HG03558 (cell line): ENCODE data around the gene STXBP6.

Source experiments
- ATAC-seq: cut with Tn5 transposase; IDR thresholded peaks from one replicate; pipeline ENCODE4 v1.9.1; 2021; ENCODE audit warnings: moderate number of reproducible peaks; ENCODE audit not compliant: unreplicated experiment; ENCODE audit errors: extremely low read depth

The STXBP6 gene

DNA sequence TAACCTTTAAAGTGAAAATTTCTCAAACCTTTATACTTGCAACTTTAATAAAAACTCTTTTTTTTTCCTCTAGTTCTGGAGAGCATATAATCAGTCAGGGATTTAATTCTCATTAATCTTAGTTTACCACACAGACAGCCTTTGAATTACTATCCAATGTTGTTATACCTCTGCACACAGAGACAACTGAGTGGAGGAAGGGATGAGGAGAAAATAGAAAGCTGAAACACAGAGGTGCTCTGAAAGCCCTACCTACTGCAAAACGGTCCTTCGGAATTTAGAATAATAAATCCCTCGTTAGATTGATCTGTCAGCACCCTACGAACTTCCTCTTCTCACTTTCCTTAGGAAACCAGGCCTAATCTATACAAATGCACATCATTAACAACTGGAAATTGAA, 122.1 kb downstream of the STXBP6 start:
- ATAC-seq: no peak

DNA sequence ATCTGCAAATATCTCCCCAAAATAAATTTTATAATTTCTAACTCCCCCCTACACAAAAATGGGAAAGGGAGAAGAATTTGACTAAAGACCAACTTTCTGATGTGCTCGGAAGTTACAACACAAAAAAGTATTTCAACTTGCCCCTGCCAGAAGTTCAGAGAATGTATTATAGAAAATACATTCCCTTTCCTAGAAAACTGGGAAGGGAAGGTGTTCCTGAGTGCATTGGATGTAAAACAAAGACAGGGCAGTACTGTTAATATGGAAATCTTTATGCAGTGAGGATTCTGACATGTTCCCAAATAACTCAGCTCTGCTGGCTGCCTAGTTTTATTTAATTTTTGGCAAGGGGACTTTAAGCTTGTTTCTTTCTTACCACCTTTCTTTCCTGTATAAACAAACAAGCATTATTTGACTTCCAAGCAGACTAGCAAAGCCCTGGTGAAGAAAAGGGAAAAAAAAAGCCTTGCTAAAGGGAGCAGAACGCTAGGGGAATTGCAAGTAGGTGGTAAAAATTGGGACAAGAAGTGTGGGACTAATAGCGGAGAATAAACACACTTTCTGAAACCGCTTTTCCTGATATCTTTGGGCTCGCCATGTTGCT, 124.1 kb downstream of the STXBP6 start:
- ATAC-seq: no peak

DNA sequence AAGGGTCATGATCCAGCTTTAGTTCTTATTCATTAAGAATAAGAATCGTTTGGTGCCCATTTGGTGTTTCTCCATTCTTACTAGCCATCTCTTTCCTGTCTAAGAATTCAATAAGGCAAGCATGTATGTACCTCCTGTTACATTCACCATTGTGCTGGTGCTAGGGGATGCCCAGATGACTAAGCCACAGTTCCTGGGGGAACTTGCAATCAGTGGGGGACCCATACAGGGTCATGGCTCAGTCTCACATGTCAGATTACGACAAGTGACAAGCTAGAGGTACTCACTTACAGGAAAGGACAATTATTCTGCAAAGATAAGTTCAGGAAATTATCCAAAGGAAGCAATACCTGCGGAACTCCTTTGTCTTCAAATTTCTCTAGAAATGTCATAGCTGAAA, 125.4 kb downstream of the STXBP6 start:
- ATAC-seq: no peak

DNA sequence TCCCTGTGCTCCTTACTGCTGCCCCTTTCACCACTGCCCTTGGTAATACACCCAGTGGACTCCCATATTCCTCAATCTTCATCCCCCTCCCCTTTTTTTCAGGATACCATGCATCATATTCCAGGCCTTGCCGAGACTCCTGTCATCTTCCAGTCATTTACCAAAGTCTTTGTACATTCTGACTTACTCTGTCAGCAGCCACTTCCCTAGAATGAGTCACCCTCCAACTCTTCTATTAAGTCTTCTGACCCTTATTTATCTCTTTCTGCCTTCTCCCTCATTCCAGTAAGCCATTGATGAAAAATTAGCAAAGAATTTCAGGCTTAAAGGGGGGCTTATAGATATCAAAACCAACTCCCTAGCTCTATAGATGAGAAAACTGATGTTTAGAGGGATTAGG, 128.0 kb downstream of the STXBP6 start:
- ATAC-seq: no peak

DNA sequence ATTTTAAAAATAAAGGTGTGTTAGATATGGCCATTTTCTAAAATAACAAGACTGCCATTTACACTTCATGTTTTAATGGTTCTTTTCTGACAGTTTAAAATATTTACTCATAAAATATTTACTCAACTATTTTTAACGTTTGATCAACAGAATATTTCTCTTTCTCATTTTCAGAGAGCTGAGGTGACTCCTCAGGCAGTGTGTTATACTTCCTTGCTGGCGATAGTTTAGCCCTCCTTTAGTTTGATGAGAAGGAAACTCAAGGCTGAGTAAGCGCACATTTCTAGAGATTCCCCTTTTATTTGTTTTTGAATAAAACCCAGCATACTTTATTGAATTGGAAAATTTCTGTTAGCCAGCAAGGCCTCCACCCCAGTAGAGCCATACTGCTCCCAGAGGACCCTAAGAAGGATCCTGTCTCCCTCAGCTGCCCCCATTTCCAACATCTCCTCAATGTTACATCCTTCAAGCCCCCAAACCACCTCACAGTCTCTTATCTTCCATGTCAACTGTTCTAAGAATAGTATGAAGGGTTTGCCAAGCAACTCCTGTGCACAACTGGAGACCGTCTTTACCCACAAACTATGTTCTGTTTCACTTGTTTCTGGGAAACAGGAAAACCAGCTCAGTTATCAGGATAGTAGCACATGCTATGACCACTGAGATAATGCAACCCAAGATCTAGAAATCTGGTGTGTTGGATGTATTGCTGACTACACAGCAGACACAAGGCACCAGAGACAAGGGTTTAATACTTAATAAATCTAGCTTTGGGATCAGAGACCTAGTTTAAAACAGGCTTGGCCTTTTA, 129.5 kb downstream of the STXBP6 start:
- ATAC-seq: no peak

DNA sequence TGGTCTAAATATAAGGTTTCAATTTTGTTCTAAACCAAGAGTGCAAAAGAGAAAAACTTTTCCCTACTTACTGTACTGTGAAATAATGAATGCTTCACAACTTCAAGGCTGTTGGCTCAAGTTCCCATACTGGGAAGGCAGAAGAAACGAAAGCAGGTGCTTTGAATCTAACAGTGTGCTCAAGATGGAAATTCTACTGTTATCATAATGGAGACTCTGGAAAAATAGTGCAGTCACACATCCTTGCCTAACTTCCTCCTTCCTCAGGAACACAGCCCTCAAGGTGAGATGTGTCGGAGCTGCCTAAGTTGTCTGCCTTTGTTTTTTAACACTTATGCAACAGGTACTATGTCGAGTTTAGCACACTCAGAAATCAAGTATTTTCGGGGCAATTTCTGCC, 131.1 kb downstream of the STXBP6 start:
- no peak for ATAC-seq

DNA sequence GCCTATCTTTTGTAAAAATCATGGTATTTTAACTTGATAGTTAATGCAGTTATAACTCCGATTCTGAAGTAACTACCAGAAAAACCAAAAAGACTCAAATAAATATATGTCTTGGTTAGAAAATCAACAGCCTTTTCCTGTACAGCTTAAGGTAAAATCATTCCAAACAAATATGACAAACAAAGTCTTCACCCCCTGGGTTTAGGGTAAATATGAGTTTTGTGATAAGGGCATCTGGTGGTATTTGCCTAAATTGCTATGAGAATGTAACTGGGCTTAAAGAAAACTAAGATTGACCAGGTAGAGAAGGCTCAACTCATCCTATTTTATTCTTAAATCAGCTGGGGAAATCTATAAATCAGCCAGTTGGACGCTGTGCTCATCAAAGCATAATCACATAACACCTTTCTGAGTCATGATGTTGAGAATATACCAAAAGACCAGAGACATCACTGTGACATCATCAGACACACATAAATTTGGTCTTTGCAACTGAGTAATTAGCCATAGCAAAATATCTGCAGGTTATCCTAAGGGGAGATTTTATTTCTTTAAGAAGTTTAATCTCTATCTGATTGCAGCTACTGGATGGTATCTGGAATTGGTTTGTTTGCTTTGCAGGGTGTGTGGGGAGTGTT, 133.9 kb downstream of the STXBP6 start:
- no peak for ATAC-seq

DNA sequence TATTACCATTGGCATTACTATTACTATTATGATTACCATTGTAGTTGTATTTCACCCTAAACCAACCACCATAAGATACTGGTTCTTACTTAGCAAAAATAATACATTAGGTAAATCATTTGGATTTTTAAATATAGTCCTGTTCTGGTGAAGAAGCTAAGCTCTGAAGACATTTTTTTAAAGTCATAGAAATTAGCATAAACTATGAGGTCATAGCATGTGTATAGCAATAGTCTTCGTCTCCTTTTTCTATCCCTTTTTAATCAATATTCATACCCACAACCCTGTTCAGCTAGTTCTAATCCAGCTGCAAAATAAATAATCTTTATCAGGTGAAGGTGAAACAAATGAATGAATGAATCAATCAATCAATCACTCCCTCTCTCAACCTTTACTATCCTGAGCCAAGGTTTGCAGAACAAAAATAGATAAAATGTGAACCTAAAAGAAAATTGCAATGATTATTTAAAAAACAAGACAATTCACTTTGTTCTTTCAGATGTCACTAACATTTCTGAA, 134.5 kb downstream of the STXBP6 start:
- ATAC-seq: no peak

DNA sequence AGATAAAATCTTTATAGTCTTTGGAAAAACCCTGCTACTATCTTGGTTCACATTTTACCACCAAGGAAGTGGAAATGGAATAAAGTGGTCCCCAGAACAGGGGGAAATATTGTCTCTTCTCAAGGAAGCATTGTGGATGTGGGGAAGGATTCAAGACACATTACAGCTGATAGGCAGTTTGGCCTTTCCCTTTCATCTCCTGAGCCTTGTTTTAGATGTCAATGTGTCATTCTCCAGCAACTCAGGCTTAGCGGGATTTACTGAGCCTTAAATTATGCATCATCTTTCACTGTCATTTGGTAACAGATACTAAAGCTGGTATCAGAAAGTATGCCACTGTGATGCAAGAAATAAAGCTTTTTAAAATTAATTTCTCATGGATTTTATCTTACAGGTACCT, 136.2 kb downstream of the STXBP6 start:
- ATAC-seq: no peak

DNA sequence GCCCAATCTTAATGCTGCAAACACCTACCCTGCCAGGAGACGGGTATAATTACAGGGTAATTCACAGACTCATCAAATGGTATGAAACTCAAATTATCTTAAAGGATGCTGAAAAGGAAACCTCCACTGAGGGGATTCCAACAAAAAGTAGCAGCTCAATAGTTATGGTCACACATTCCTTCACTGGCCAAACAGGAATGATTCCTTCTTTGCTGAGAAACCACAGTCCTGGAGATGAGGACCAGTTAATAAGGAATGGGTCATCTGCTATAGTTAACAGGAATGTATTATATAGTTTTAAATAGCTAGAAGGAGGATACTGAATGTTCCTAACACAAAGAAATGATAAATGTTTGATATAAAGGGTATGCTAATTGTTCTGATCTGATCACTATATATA, 136.9 kb downstream of the STXBP6 start:
- no peak for ATAC-seq

DNA sequence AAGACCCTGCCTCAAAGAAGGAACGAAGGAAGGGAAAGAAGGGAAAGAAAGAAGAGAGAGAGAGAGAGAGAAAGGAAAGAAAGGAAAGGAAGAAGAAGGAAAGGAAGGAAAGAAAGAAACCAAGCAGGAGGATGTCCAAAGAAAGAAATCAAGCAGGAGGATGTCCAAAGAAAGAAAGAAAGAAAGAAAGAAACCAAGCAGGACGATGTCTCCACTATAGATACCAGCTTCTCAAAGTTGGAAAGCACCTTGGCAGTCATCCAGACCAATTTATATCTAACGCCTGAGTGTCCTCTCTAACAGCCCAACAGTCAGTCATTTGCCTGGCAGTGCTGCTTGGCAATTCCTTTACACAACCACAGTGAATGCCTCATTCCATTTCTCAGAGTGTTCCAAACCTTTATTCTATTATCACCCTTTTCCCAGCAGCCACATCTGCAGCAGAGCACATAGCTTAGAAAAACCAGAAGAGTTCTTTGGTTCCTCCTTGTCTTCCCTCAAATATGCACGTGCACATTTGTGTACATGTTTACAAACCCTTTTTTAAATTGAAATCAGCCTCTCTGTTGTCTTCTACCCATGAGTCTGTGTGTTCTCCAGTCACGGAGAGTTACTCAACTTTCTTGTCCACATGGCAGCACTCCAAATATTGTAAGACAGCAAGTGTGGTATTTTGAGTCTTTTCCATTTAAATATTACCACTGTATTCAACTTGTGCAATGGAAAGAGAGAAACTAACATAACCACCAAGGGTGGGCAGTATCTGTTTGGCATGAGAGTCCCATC, 138.4 kb downstream of the STXBP6 start:
- ATAC-seq: no peak

DNA sequence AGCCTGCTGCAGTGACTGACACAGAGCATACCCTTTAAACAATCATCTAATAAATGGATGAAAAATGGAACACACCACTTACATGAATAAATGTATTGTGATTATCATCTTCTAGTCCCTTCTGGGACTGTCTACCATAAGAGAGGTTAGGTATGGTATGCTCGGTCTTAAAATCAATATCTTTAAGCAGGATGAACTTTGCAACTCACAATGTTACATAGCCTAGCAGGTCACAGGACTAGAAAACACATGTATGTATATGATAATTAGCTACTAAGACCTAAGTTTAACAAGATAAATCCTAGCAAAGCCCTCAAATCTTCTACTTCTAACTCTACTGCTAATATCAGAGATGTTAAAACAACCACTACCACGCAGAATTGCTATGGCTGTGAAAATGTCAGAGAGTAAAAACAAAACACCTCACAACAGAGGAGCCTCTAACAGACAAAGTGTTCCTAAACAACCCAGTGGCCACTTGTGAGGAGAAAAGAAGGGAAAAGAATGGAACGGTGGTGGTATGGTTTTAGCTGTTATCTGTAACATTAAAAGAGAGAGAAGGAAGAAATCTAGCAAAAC, 139.4 kb downstream of the STXBP6 start:
- ATAC-seq: no peak

DNA sequence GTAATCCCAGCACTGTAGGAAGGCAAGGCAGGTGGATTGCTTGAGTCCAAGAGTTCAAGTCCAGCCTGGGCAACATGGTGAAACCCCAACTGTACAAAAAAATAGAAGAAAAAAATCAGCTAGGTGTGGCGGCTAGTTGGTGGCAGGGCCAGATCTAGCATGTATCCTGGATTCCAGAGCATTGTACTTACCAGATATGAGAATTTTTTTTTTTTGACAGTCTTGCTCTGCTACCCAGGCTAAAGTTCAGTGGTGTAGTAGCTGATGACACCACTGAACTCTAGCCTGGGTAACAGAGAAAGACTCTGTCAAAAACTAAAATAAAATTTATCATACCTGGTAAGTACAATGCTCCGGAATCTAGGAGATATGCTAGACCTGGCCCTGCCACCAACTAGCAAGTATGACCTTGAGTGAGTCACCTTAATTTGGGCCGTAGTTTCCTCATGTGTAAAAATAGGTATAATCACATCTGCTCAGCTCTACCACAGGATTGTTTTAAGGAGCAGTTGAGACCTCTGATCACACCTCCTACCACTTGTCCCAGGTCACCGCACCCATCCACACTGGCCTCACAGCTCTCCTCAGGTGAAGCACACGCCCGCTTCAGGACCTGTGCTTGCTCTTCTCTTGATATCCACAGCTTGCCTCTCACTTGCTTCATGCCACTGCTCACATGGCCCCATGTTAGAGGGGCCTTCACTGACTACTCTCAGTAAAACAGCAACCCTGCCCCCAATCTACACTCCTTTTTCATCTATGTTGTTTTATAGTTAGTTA, 140.2 kb downstream of the STXBP6 start:
- ATAC-seq: no peak

DNA sequence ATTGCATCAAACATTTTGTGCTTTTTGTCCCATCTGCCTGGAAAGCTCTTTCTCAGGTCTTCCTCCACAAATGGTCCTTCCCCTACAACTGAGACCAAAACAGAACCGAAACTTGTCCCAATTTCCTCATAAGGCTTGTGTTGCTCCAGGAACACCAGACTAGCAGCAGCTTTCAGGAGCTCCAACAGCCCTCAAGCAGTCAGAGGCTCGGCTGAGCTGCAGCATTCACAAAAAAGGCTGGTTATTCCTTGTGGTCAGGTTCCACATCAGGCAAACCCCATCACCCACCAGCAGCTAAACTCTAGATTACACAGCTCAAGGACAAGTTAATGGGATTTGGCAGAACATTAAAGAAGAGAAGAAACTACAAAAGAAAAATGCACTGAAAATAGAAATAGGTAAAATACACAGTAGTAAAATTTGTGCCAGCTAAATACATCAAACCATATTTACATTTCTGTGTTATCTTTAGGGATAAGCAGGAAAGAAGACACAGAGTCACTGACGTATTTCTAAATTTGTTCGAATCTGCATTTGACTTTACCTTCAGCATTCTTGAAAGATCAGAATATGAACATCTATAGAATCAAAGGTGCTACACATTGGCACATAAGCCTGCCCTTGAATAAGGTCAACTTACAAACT, 141.2 kb downstream of the STXBP6 start:
- no peak for ATAC-seq

DNA sequence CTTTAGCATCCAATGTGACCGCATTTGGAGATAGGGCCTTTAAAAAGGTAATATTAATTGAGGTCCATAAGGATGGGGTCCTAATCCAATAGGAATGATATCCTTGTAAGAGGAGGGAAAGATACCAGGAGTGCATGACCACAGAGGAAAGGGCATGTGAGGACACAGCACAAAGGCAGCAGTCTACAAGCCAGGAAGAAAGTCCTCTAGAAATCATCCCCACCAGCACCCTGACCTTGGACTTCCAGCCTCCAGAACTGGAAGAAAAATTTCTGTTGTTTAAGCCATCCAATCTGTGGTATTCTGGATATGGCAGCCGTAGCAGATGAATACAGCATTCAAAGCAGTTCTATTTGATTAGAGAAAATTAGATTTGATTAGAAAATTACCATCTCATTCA, 145.4 kb downstream of the STXBP6 start:
- no peak for ATAC-seq

DNA sequence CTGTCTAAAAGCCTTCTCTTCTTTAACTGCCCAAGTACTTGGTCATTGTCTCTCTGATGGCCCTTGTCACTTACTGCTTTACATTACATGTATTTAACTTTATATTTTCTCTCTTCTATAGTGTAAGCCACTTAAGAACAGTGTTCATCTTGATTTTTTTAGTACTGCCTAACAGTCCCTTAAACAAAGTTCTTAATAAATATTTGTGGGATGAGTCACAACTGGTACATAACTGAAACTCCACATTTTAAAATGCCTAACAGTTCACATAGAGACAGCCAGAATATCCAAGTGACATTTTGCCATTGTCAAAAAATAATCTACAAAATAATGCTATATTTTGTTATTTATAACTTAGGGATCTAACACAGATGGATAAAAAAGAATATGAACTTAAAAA, 146.6 kb downstream of the STXBP6 start:
- no peak for ATAC-seq

DNA sequence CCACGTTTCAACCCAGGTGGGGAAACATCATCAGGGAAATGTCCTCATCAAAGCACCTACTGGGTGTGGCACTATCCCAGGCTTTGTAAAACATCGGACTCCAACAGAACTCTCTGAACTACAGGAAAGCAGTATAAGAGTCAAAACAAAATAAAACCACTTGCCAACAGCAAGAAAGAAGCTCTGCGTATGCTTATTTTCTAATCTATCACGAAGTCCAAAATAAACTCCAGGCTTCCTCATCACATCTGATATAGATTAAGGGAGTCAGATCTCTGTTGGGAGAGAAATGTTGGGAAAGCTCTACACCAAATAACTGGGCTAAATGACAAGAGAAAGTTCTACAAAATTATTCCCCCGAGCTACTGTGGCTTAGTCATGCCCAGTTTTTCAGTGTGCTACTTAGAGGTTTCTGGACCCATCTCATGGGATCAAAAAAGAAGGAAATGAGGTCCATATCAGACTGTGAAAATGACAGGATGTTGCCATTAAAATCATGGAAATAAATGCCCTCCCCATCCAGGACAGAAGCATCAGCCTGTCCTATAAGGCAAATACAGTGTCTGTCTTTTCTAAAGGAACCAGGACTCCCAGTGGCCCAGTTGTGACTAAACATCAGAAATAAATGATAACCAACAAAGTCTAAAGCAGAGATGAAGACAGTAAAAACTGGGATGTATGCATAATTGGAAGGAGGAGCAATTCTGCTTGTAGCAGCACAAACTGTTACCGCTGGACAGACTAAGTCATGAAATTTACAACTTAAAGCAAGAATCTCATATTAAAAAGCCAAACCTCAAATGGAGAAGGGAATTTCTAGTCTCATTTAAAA, 149.5 kb downstream of the STXBP6 start:
- ATAC-seq: no peak

DNA sequence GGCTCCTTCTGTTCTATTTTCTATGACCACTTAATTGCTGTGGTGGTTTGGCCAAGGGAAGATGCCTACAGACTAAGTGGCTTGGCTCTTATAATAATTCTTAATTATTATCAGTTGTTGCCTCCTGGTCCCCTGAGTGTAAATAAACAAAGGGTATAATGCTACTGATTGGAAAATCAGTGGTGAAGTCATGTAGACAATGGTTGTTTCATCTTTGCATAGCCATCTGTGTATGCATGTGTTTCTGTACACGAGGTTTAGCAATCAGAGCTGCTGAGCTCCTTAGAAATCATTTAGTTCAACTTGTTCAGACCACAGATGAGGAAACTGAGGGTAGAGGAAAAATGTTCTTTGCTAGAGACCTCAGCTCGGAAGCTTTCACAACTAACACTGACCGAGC, 152.2 kb downstream of the STXBP6 start:
- ATAC-seq: no peak
